ENCODE results near the gene UXT. TPM values are rescaled to one million over a fixed set of nuclear protein-coding genes. Genes with fewer than 3 reads are reported as not detected.
"Not testable (repeated sequence)": the region's sequence is repeated elsewhere in the genome, so short reads cannot be mapped to it uniquely, and the experiment has no call there.

Gene UXT
- polyA plus RNA-seq, 1 donor = 168 TPM

DNA sequence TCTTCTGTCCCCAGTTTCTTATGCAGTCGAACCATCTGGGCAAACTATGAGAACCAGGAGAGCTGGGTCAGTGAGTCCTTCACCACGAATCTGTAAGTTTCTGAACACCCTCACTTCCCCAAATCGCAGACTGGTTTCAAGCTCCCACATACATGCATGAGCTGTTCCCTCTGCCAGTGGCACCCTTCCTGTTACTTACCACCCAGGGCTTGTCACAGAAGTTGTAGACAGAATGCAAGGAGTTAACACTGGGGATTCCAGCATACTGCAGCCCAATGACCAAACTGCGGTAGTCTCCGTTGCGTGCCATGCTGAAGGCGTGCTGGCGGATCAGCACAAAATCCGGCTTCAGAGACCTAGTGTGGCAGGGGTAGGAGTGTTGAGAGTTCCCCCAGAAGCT lies 54.0 kb downstream of the UXT start:
- no peaks in the 10 kb centered on the region for H3K4me1 ChIP-seq (ENCODE audit: control insufficient read depth, insufficient read depth, low read length)
- no peak overlapping the region for H3K27ac ChIP-seq (ENCODE audit: low read length)
- no peaks in the 10 kb centered on the region for H3K36me3 ChIP-seq (ENCODE audit: control insufficient read depth, insufficient read depth, low read length)
- H3K4me3 ChIP-seq (ENCODE audit: low read length) = no peak overlapping the region
- H3K9me3 ChIP-seq (ENCODE audit: control insufficient read depth, low read depth, low read length) = no peaks in the 10 kb centered on the region
- WGBS (ENCODE audit: insufficient coverage, low lambda C conversion rate) = no CpG with 5 or more reads among the region's 9 CpGs
- no peaks in the 10 kb centered on the region for H3K27me3 ChIP-seq (ENCODE audit: control insufficient read depth, insufficient read depth, low read length)
- no peak for DNase-seq

GRCh38 chrX:47603125-47603524 lies 55.9 kb downstream of the UXT start:
- H3K27me3 ChIP-seq (ENCODE audit: control insufficient read depth, insufficient read depth, low read length); H3K27ac ChIP-seq (ENCODE audit: low read length); H3K4me3 ChIP-seq (ENCODE audit: low read length); DNase-seq; H3K36me3 ChIP-seq (ENCODE audit: control insufficient read depth, insufficient read depth, low read length); H3K9me3 ChIP-seq (ENCODE audit: control insufficient read depth, low read depth, low read length); H3K4me1 ChIP-seq (ENCODE audit: control insufficient read depth, insufficient read depth, low read length): not testable (repeated sequence)
- WGBS (ENCODE audit: insufficient coverage, low lambda C conversion rate) = no CpG with 5 or more reads among the region's 4 CpGs

Other genes with a start within 250 kb of the UXT start
- gene ZNF41, start 176.0 kb downstream of the UXT start, polyA plus RNA-seq = 7.7 TPM
- gene ARAF, start 98.0 kb downstream of the UXT start, polyA plus RNA-seq = 55.4 TPM
- 84.0 TPM for gene TIMP1, start 76.7 kb downstream of the UXT start, polyA plus RNA-seq
- gene SYN1, start 39.3 kb downstream of the UXT start, polyA plus RNA-seq = 5.7 TPM
- gene CFP, start 29.2 kb downstream of the UXT start, polyA plus RNA-seq = 4.2 TPM
- gene ELK1, start 8.6 kb downstream of the UXT start, polyA plus RNA-seq = 22.4 TPM
- 6.3 TPM for gene ZNF81, start 177.7 kb upstream of the UXT start, polyA plus RNA-seq